Pancreas (tissue), 10 donors: ENCODE measurements around the gene CD79B. TPM values are rescaled to one million over a fixed set of nuclear protein-coding genes. Genes with fewer than 3 reads are reported as not detected.

Source experiments
- ATAC-seq, 4 donors: fragments of 200-7000 bp; cut with Tn5 transposase; one replicate each; pipeline versions ENCODE4 v1.8.0 to v1.9.1; 2020; ENCODE audit warnings: mild to moderate bottlenecking in 4 of 4, moderate library complexity in 4 of 4
- DNase-seq, 6 donors: peaks; one replicate each; pipeline ENCODE4 v3.0.0-alpha.2; 2020
- FAIRE-seq: peaks from 2 replicates; lab custom pipeline; 2012; peaks lifted over from hg19 to GRCh38; lab: Jason Lieb, UNC
- H3K27ac ChIP-seq, 4 donors: fragments of 200-600 bp; sonication (generic); 1 replicate in 3 of 4; 2 replicates in 1 of 4; pipeline versions ENCODE4 v1.5.0 to v1.8.0; 2020
- H3K27me3 ChIP-seq, 4 donors: fragments of 200-600 bp; one replicate each; pipeline ENCODE4 v1.8.0; 2021
- H3K36me3 ChIP-seq, 3 donors: fragments of 200-600 bp; sonication (generic) in 1 of 3; one replicate each; pipeline versions ENCODE4 v1.5.0 to v1.8.0; 2020 to 2021
- H3K4me1 ChIP-seq, 3 donors: fragments of 200-600 bp; one replicate each; pipeline ENCODE4 v1.8.0; 2021
- H3K4me3 ChIP-seq, 4 donors: fragments of 200-600 bp; sonication (generic) in 2 of 4; one replicate each; pipeline versions ENCODE4 v1.5.0 to v1.8.0; 2020 to 2021
- H3K9me3 ChIP-seq, 4 donors: fragments of 200-600 bp; one replicate each; pipeline ENCODE4 v1.8.0; 2021
- CTCF ChIP-seq, 4 donors: fragments of 200-600 bp; sonication (generic) in 3 of 4; IDR thresholded peaks; one replicate each; pipeline versions ENCODE4 v1.5.0 to v1.8.0; 2021; ENCODE audit warnings: antibody characterized with exemption in 4 of 4
- WGBS, 2 donors: extraction: QIAGEN DNeasy Blood & Tissue Kit; methylation state at CpG; one replicate each; pipeline ENCODE4 v1.1.7; 2013; 5-methylcytosine and 5-hydroxymethylcytosine counted together
- intact Hi-C, 3 donors: fragments of 100-400 bp; cut with DNase I; formaldehyde crosslinking; loops; one replicate each; pipeline versions ENCODE4 v1.11.1 to v1.14.2; 2022
- polyA plus RNA-seq, 2 donors: library from polyadenylated mRNA; stranded (reverse); fragments of 200-250 nt; gene quantifications; one replicate each; pipeline ENCODE4 v1.2.3, GENCODE V29; 2013
- total RNA-seq, 6 donors: library from RNA; stranded (reverse); fragmentation: NEBNext Ultra II Directional in 4 of 6; extraction: Animal tissue kit (Norgen Biotek cat#: 25700) in 4 of 6; gene quantifications; one replicate each; pipeline versions ENCODE4 v1.2.1 to v1.2.4, GENCODE V29; 2021 to 2023
- donor health status: healthy with polysubstance abuse.
- donor health status: DM: no; HTN: no; CAD: no; lungs with moderate emphysema.
- donor health status: DM: no; HTN: no; CAD: no.
- donor health status: control.
- donor health status: control.
- donor health status: Bipolar disorder and iron deficiency.
- donor health status: DM: yes; HTN: yes; CAD: no.
- donor health status: DM: no; HTN: no; CAD: no.
- donor health status: DM: no; HTN: no; CAD: no.
- donor health status: DM: yes; HTN: yes; CAD: no.

The CD79B gene
- total and polyA plus RNA-seq, 8 donors, result 0.20 to 1.2 (median 0.80) TPM

GRCh38 chr17:63941751-63942150, 9.6 kb upstream of the CD79B start:
- WGBS, 2 donors, result 78 to 83% methylated on average over 23 of the region's 23 CpGs
- no peak for ATAC-seq
- intact Hi-C loops, result no loop called here
- H3K27ac ChIP-seq, result no peak overlapping the region
- no peaks in the 10 kb centered on the region for H3K9me3 ChIP-seq
- no peaks in the 10 kb centered on the region for H3K36me3 ChIP-seq
- peak in 1 of 6 donors; percentile 47 for DNase-seq
- H3K27me3 ChIP-seq, result no peaks in the 10 kb centered on the region
- no peak for TF ChIP-seq CTCF (IDR thresholded peaks at IDR 0.05)
- no peaks in the 10 kb centered on the region for H3K4me1 ChIP-seq
- FAIRE-seq, result no peak
- no peak overlapping the region for H3K4me3 ChIP-seq

GRCh38 chr17:63941162-63941561, 9.0 kb upstream of the CD79B start:
- DNase-seq (peak in 1 of 6 donors; percentile 16), ATAC-seq (no peak), FAIRE-seq (no peak)
- H3K27me3 ChIP-seq, result no peaks in the 10 kb centered on the region
- no peaks in the 10 kb centered on the region for H3K9me3 ChIP-seq
- intact Hi-C loops, result no loop called here
- TF ChIP-seq CTCF (IDR thresholded peaks at IDR 0.05), result no peak
- H3K27ac ChIP-seq, result no peak overlapping the region
- H3K4me1 ChIP-seq, result no peaks in the 10 kb centered on the region
- WGBS, 2 donors, result 82 to 86% methylated on average over 12 of the region's 12 CpGs
- no peaks in the 10 kb centered on the region for H3K36me3 ChIP-seq
- H3K4me3 ChIP-seq, result no peak overlapping the region

- no peak for FAIRE-seq
- 85 to 93% methylated on average over 13 to 14 of the region's 14 CpGs for WGBS, 2 donors
Measured at GRCh38 chr17:63940584-63940983, 8.5 kb upstream of the CD79B start.

GRCh38 chr17:63939884-63940283, 7.8 kb upstream of the CD79B start:
- TF ChIP-seq CTCF (IDR thresholded peaks at IDR 0.05), result no peak
- H3K27ac ChIP-seq, result no peak overlapping the region
- H3K27me3 ChIP-seq, result no peaks in the 10 kb centered on the region
- H3K4me3 ChIP-seq, result no peak overlapping the region
- ATAC-seq (no peak), DNase-seq (peak in 1 of 6 donors; percentile 18), FAIRE-seq (no peak)
- intact Hi-C loops, result no loop called here
- H3K4me1 ChIP-seq, result no peaks in the 10 kb centered on the region
- WGBS, 2 donors, result 76 to 86% methylated on average over 6 of the region's 6 CpGs
- H3K9me3 ChIP-seq, result no peaks in the 10 kb centered on the region
- H3K36me3 ChIP-seq, result no peaks in the 10 kb centered on the region

More at GRCh38 chr17:63940584-63940983, 8.5 kb upstream of the CD79B start:
- intact Hi-C loops, result no loop called here
- no peak for TF ChIP-seq CTCF (IDR thresholded peaks at IDR 0.05)
- DNase-seq (peak in 1 of 6 donors; percentile 58), ATAC-seq (no peak)
- Histone ChIP-seq H3K4me1 (no peaks in the 10 kb centered on the region), H3K27me3 (no peaks in the 10 kb centered on the region), H3K36me3 (no peaks in the 10 kb centered on the region), H3K4me3 (no peak overlapping the region), H3K27ac (no peak overlapping the region), H3K9me3 (no peaks in the 10 kb centered on the region)

- H3K27me3 ChIP-seq, result no peaks in the 10 kb centered on the region
- H3K27ac ChIP-seq, result no peak overlapping the region
- no peak overlapping the region for H3K4me3 ChIP-seq
- ATAC-seq (no peak), DNase-seq (peak in 2 of 6 donors; percentile 5 to 16), FAIRE-seq (no peak)
- TF ChIP-seq CTCF (IDR thresholded peaks at IDR 0.05), result no peak
- intact Hi-C loops, result no loop called here
- H3K9me3 ChIP-seq, result no peaks in the 10 kb centered on the region
- H3K36me3 ChIP-seq, result no peaks in the 10 kb centered on the region
- H3K4me1 ChIP-seq, result no peaks in the 10 kb centered on the region
- 88 to 89% methylated on average over 9 of the region's 9 CpGs for WGBS, 2 donors
Measured at GRCh38 chr17:63939401-63939800, 7.3 kb upstream of the CD79B start.
